H1 (cell line): ENCODE data around the gene FAM120A. TPM values are rescaled to one million over a fixed set of nuclear protein-coding genes. Genes with fewer than 3 reads are reported as not detected.

Source experiments
- CHD2 ChIP-seq: IDR thresholded peaks from 2 replicates; pipeline ENCODE4 v1.6.1; 2012; ENCODE audit warnings: low read length, improper control_type of control experiment
- CTBP2 ChIP-seq: IDR thresholded peaks from 2 replicates; pipeline ENCODE4 v1.7.0; 2011; ENCODE audit warnings: borderline replicate concordance, mild to moderate bottlenecking, moderate library complexity, mixed read lengths, low read length; ENCODE audit not compliant: insufficient read depth, insufficient read length
- RAD21 ChIP-seq, 2 experiments: IDR thresholded peaks in 1 of 2; conservative IDR thresholded peaks in 1 of 2; 2 replicates each; pipeline ENCODE4 v1.6.1; 2011; ENCODE audit warnings: low read depth in 2 of 2, low read length in 2 of 2, improper control_type of control experiment in 1 of 2, inconsistent platforms in 1 of 2, mild to moderate bottlenecking in 1 of 2, moderate library complexity in 1 of 2
- SAP30 ChIP-seq: fragments of 300-600 bp; sonication (generic); IDR thresholded peaks from 2 replicates; pipeline ENCODE4 v1.7.1; 2012; ENCODE audit warnings: low read length, moderate library complexity, mild to moderate bottlenecking, inconsistent platforms; ENCODE audit not compliant: insufficient read depth, insufficient replicate concordance
- polyA plus RNA-seq, 7 experiments: library from polyadenylated mRNA; depleted of rRNA in 3 of 7; stranded (reverse) in 5 of 7; unstranded in 2 of 7; fragments of >200 nt in 5 of 7; fragments of 200-250 nt in 2 of 7; gene quantifications; 1 replicate in 5 of 7; 2 replicates in 1 of 7; 4 replicates in 1 of 7; pipeline versions ENCODE4 v1.2.1 to v1.2.3, GENCODE V29; 2011 to 2013; ENCODE audit warnings: missing spikeins in 2 of 7, mixed read lengths in 2 of 7
- total RNA-seq: library from RNA; stranded (reverse); fragmentation: NEBNext Ultra II Directional; extraction: Animal tissue kit (Norgen Biotek cat#: 25700); gene quantifications from 2 replicates; pipeline ENCODE4 v1.2.1, GENCODE V29; 2021
- TF ChIP-seq, protein P1 (sequence below): fragments of 300-600 bp; sonication (generic); IDR thresholded peaks from 2 replicates; pipeline ENCODE4 v1.7.1; 2012; ENCODE audit warnings: low read length, moderate library complexity, mild to moderate bottlenecking, inconsistent platforms; ENCODE audit not compliant: insufficient replicate concordance

FAM120A gene
- total and polyA plus RNA-seq, 2 of the 8 experiments (the other 6 are each of a cell fraction or from before 2014, with no cell fraction given) = 24.9 to 54.7 TPM

DNA sequence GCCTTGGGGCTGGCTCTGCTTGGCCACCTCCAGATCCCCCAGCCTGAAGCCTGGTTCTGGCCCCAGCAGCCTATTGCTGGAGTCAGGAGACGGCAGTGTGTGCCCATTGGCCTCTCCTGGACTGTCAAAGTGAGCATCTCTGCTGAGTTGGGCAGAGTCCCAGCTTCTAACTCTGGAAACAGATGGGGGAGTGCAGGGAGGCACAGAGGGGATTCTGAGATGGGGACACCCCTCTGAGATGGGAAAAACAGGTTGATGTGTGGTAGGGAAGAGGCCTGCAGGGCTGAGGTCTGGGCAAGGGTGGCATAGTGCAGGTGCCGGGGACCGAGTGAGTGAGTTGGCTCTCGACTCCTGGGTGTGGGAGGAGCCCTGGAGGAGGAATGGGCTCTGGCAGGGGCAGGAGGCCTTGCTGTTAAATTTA is 152.4 kb downstream of the FAM120A start (continued):
- TF ChIP-seq, protein P1, sequence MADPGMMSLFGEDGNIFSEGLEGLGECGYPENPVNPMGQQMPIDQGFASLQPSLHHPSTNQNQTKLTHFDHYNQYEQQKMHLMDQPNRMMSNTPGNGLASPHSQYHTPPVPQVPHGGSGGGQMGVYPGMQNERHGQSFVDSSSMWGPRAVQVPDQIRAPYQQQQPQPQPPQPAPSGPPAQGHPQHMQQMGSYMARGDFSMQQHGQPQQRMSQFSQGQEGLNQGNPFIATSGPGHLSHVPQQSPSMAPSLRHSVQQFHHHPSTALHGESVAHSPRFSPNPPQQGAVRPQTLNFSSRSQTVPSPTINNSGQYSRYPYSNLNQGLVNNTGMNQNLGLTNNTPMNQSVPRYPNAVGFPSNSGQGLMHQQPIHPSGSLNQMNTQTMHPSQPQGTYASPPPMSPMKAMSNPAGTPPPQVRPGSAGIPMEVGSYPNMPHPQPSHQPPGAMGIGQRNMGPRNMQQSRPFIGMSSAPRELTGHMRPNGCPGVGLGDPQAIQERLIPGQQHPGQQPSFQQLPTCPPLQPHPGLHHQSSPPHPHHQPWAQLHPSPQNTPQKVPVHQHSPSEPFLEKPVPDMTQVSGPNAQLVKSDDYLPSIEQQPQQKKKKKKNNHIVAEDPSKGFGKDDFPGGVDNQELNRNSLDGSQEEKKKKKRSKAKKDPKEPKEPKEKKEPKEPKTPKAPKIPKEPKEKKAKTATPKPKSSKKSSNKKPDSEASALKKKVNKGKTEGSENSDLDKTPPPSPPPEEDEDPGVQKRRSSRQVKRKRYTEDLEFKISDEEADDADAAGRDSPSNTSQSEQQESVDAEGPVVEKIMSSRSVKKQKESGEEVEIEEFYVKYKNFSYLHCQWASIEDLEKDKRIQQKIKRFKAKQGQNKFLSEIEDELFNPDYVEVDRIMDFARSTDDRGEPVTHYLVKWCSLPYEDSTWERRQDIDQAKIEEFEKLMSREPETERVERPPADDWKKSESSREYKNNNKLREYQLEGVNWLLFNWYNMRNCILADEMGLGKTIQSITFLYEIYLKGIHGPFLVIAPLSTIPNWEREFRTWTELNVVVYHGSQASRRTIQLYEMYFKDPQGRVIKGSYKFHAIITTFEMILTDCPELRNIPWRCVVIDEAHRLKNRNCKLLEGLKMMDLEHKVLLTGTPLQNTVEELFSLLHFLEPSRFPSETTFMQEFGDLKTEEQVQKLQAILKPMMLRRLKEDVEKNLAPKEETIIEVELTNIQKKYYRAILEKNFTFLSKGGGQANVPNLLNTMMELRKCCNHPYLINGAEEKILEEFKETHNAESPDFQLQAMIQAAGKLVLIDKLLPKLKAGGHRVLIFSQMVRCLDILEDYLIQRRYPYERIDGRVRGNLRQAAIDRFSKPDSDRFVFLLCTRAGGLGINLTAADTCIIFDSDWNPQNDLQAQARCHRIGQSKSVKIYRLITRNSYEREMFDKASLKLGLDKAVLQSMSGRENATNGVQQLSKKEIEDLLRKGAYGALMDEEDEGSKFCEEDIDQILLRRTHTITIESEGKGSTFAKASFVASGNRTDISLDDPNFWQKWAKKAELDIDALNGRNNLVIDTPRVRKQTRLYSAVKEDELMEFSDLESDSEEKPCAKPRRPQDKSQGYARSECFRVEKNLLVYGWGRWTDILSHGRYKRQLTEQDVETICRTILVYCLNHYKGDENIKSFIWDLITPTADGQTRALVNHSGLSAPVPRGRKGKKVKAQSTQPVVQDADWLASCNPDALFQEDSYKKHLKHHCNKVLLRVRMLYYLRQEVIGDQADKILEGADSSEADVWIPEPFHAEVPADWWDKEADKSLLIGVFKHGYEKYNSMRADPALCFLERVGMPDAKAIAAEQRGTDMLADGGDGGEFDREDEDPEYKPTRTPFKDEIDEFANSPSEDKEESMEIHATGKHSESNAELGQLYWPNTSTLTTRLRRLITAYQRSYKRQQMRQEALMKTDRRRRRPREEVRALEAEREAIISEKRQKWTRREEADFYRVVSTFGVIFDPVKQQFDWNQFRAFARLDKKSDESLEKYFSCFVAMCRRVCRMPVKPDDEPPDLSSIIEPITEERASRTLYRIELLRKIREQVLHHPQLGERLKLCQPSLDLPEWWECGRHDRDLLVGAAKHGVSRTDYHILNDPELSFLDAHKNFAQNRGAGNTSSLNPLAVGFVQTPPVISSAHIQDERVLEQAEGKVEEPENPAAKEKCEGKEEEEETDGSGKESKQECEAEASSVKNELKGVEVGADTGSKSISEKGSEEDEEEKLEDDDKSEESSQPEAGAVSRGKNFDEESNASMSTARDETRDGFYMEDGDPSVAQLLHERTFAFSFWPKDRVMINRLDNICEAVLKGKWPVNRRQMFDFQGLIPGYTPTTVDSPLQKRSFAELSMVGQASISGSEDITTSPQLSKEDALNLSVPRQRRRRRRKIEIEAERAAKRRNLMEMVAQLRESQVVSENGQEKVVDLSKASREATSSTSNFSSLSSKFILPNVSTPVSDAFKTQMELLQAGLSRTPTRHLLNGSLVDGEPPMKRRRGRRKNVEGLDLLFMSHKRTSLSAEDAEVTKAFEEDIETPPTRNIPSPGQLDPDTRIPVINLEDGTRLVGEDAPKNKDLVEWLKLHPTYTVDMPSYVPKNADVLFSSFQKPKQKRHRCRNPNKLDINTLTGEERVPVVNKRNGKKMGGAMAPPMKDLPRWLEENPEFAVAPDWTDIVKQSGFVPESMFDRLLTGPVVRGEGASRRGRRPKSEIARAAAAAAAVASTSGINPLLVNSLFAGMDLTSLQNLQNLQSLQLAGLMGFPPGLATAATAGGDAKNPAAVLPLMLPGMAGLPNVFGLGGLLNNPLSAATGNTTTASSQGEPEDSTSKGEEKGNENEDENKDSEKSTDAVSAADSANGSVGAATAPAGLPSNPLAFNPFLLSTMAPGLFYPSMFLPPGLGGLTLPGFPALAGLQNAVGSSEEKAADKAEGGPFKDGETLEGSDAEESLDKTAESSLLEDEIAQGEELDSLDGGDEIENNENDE = no peak
- no peak for TF ChIP-seq SAP30
- no peak for TF ChIP-seq CHD2
- no peak for TF ChIP-seq RAD21 (IDR thresholded peaks at IDR 0.05 in 1 of 2, conservative IDR thresholded peaks at IDR 0.05 in 1 of 2; ENCODE audit: low read depth in 2 of 2, low read length in 2 of 2)
- no peak for TF ChIP-seq CTBP2
- TF ChIP-seq, all 59 proteins: peak for 0
